ENCODE data around the gene RAET1E.
"Not testable (repeated sequence)": the region's sequence is repeated elsewhere in the genome, so short reads cannot be mapped to it uniquely, and the experiment has no call there.

The RAET1E gene

DNA sequence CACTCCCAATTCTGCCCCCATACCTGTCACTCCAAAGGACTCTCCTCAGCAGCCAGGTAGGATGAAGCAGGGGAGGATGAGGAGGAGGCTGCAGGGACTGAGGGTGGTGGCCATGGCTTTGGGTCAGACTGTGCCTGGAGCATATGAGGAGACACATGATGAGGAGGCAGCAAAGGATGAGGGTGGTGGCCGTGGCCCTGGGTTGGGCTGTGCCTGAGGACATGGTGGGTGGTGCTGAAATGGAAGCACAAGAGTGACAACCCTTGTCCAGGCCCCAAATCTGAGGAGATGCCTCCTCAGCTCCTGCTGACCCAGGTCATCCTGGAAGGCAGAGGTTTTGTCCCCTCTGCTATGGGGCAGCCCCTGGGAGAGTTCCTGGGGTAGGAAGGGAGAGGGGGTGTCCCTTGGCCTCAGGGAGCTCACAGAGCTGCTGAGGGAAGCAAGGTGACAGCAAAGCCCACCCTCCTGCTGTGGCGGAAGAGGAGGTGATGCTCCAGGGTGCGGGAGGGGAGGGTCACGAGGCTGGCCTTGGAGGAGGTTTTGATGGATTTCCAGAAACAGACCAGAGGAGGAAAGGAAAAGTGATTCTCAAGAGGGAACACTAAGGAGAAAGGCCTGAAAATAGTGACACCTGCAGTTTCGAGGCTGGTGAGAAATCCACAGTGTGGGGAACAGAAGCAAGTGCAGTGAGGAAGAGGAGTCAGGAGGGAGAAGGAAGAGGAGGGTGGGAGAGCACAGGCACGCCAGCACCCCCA is 20.4 kb upstream of the RAET1E start:
- DNase-seq, result no peak

DNA sequence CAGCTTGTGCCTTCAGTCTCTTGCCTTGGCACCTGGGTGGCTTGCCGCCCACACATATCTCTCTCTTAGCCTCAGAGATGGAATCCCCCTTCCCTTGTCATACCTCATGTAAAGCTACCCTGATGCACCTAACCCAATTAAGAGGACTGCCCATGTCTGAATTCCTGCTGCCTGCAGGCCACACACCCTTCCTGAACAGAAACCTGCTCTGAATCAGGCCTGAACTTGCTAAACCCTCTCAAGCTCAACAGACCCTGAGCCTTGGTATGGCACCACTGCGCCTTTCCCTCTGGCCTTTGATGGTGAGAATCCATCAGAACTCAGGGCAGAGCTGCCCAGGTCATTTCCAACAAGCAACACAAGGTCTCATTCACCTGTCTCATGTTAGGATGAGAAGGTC is 19.8 kb upstream of the RAET1E start:
- Histone ChIP-seq H3K27ac (no peak overlapping the region), H3K27me3 (ENCODE audit: insufficient read depth, low read depth, severe bottlenecking) (peaks cover 18% of the 10 kb centered on the region)
- TF ChIP-seq, protein P1, sequence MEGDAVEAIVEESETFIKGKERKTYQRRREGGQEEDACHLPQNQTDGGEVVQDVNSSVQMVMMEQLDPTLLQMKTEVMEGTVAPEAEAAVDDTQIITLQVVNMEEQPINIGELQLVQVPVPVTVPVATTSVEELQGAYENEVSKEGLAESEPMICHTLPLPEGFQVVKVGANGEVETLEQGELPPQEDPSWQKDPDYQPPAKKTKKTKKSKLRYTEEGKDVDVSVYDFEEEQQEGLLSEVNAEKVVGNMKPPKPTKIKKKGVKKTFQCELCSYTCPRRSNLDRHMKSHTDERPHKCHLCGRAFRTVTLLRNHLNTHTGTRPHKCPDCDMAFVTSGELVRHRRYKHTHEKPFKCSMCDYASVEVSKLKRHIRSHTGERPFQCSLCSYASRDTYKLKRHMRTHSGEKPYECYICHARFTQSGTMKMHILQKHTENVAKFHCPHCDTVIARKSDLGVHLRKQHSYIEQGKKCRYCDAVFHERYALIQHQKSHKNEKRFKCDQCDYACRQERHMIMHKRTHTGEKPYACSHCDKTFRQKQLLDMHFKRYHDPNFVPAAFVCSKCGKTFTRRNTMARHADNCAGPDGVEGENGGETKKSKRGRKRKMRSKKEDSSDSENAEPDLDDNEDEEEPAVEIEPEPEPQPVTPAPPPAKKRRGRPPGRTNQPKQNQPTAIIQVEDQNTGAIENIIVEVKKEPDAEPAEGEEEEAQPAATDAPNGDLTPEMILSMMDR (IDR thresholded peaks at IDR 0.05; ENCODE audit: low read depth, low read length), result no peak

More for the DNA sequence above, 20.4 kb upstream of the RAET1E start:
- Histone ChIP-seq H3K27ac (no peak overlapping the region), H3K9me3 (ENCODE audit: severe bottlenecking) (no peaks in the 10 kb centered on the region), H3K27me3 (ENCODE audit: insufficient read depth, low read depth, severe bottlenecking) (peaks cover 24% of the 10 kb centered on the region), H3K4me3 (ENCODE audit: low read depth, low read length) (no peak overlapping the region), H3K36me3 (no peaks in the 10 kb centered on the region)
- TF ChIP-seq, protein P1 (IDR thresholded peaks at IDR 0.05; ENCODE audit: low read depth, low read length), result no peak

DNA sequence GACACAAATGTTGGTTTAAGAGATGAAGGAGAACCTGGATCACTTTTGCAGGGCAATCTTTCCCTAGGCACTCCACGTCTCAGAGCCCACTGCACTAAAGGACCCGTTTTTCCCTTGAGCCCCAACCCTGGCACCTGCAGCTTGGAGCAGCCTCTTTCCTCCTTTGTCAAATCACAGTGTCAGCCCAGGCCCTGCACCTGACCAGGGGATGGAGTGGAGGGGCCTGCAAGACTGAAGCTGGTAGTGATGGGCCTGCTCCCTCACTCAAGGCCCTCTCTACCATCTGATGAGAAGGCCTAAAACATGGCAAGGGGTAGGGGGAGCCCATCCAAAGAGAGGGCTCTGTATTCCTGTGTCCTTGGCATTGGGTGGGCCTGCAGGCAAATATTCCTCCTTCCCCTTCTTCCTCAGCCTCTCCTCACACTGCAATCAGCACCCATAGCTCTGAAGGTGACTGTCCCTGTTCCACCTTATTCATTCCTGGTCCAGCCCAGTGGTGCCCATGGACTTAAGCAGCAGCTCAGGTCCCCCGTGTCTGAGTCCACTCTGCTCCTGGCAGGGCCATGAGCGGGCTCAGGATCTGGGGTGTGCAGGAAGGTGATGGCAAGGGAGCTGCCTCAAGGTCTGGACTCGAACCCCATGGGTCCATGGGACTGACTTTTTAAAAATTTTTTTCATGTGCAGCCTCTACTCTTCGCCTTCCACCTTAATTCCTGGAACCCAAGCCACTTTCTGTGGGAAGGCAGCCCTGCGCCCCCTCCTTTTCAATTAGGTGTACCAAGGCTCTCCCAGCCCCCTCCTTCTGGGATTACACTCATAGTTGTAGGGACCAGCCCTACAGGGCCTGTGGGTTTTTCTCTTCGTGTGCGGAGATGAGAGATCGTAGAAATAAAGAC is 18.3 kb upstream of the RAET1E start:
- Histone ChIP-seq H3K27me3 (ENCODE audit: insufficient read depth, low read depth, severe bottlenecking) (peaks cover 14% of the 10 kb centered on the region), H3K36me3 (no peaks in the 10 kb centered on the region), H3K9me3 (ENCODE audit: severe bottlenecking) (no peaks in the 10 kb centered on the region), H3K27ac (no peak overlapping the region), H3K4me3 (ENCODE audit: low read depth, low read length) (no peak overlapping the region)
- TF ChIP-seq, protein P1 (IDR thresholded peaks at IDR 0.05; ENCODE audit: low read depth, low read length), result no peak
- no peak for DNase-seq

More for the DNA sequence above, 19.8 kb upstream of the RAET1E start:
- H3K4me3 ChIP-seq (ENCODE audit: low read depth, low read length), result no peak overlapping the region
- H3K36me3 ChIP-seq, result no peaks in the 10 kb centered on the region
- no peaks in the 10 kb centered on the region for H3K9me3 ChIP-seq (ENCODE audit: severe bottlenecking)
- no peak for DNase-seq

DNA sequence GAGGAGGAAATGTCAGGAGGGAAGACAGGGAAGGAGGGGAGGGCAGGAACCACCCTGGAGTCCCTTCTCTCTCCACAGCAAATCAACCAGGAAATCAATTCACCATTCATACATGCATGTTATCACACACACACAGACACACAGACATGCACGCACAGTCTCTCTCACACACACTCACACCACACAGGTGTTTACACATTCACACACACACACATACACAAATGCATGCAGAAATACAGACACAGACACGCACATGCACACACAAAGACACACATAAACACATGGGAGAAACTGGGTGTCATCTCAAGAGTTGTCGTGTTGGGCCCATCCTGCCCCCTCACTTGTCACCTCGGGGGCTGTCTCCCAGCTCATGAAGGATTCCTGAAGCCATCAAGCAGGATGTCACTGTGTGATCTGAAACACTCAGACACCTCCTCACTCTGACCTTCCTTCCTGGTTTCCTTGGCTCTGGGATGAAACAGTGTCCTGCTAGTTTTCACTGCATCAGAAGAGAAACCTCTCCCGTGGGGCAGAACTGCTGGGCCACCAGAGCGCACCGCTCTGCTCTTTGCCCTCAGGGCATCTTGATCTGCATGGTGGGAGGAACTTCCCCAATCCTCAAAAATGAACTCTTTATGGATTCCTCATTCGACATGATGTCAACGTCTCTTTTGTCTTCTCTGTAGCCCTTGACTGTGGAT is 15.8 kb upstream of the RAET1E start:
- H3K36me3 ChIP-seq, result no peaks in the 10 kb centered on the region
- no peak overlapping the region for H3K27ac ChIP-seq
- TF ChIP-seq, protein P1 (IDR thresholded peaks at IDR 0.05; ENCODE audit: low read depth, low read length), result no peak
- no peak overlapping the region for H3K4me3 ChIP-seq (ENCODE audit: low read depth, low read length)
- DNase-seq, result no peak
- H3K9me3 ChIP-seq (ENCODE audit: severe bottlenecking), result peaks cover 4% of the 10 kb centered on the region
- H3K27me3 ChIP-seq (ENCODE audit: insufficient read depth, low read depth, severe bottlenecking), result peaks cover 18% of the 10 kb centered on the region

DNA sequence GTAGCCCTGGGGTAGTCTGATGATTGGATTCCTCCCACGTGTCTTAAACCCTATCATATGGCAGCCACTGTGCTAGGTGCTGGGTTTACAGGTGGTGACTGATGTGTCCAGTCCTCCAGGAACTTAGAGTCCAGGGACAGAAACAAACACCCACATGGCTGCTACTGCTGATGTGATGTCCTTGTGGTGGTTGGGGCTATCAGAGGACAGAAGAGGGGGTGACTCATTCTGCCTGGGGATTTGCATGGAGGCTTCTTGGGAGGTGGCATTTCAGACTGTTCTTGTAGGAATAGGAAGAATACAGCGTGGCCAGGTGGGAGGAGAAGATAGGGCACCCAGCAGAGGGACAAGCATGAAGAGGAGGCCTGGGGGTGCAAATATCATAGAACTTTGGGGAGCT is 15.2 kb upstream of the RAET1E start:
- H3K9me3 ChIP-seq (ENCODE audit: severe bottlenecking), result peaks cover 10% of the 10 kb centered on the region
- no peak overlapping the region for H3K4me3 ChIP-seq (ENCODE audit: low read depth, low read length)
- TF ChIP-seq, protein P1 (IDR thresholded peaks at IDR 0.05; ENCODE audit: low read depth, low read length), result no peak
- no peak for DNase-seq
- H3K27ac ChIP-seq, result no peak overlapping the region
- no peaks in the 10 kb centered on the region for H3K36me3 ChIP-seq
- peaks cover 17% of the 10 kb centered on the region for H3K27me3 ChIP-seq (ENCODE audit: insufficient read depth, low read depth, severe bottlenecking)

DNA sequence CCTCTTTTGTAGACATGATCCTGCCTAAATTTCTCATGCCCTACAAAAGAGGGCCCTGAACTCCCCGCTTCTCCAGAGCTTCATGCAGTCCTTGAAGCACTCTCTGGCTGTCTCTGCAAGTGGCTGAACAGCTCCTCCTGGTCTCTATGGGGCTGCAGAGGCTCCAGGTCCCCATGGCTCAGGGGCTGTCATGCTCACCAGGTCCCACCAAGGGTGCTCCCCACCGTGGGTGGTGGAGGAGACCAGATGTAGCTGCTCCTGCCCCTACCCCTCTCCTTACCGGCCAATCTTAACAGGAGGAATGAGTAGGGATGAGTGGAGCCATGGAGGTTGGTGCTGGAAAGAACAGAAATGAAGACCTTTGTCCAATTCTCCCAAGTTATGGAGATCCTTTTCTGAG is 14.8 kb upstream of the RAET1E start:
- not testable (repeated sequence) for H3K4me3 ChIP-seq (ENCODE audit: low read depth, low read length); H3K36me3 ChIP-seq; DNase-seq; H3K27ac ChIP-seq
- Histone ChIP-seq H3K9me3 (ENCODE audit: severe bottlenecking) (peaks cover 14% of the 10 kb centered on the region), H3K27me3 (ENCODE audit: insufficient read depth, low read depth, severe bottlenecking) (peaks cover 15% of the 10 kb centered on the region)

Data from WERI-Rb-1 (cell line).